ENCODE measurements around the gene CSRNP2.
"Not testable (repeated sequence)": the region's sequence is repeated elsewhere in the genome, so short reads cannot be mapped to it uniquely, and the experiment has no call there.

The CSRNP2 gene

DNA sequence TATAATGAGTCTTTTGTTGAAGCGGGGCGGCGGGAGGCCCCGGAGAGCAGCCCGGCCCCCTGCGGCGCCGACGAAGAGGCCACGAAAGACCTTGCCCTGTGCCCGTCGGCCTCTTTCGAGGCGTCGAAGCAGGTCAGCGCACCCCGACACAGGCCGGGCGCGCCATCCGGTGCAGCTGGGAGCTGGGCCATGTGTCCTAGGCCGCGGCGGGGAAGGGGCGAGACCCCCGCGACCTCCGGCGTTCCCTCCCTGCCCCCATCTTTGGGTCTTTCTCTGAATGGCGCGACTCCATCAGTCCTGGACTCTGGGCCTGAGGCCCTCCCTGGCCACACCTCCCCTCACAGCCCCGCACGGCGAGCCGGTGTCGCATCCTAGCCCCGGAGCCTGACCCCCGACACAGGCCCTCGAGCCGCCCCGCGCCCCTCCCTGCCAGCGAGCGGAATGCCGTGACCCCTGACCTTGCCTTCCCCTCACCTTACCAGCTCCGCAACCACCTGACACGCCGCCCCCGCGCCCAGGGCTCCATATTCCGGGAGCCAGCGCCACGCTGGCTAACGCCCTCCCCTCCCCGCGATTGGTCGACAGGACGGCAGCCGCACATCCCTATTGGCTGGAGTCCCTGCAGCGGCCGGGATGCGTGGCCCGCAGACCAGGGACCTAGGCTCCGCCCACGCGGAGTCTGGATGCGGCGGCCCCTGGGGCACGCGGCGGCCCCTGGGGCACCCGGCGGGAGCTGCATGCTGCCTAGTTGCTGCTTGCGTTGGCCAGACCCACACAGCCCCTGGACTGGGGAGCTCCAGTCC is 57.4 kb downstream of the CSRNP2 start, which contains the start of gene SLC11A2:
Gene SLC11A2, minus strand, starts transcription at position 549 of the 803 bp plus-strand sequence. CDS start 15,656 bp downstream, outside the sequence.
- DNase-seq = peak; percentile 92

DNA sequence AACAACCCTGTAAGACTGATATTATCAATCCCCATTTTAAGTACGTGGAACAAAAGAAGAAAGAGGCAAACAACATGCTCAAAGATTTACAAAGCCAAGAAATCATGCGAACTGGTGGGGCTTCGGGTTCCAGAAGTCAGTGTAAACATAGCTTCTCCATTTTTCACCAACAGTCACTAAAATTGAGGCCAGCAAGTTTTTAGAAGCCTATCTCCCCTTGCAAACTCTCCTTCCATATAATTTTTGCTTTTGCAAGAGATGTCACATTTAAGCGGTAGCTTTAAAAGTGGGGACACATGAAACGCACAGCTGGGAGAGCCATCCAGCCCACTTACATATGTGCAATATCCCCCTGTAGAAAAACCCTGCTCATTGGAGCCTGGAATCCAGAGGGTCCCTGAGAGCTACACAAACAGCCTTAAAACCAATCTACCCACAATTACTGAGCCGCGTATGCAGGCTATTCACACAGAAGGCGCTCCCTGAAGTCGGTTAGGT is 58.0 kb downstream of the CSRNP2 start:
- DNase-seq = no peak

DNA sequence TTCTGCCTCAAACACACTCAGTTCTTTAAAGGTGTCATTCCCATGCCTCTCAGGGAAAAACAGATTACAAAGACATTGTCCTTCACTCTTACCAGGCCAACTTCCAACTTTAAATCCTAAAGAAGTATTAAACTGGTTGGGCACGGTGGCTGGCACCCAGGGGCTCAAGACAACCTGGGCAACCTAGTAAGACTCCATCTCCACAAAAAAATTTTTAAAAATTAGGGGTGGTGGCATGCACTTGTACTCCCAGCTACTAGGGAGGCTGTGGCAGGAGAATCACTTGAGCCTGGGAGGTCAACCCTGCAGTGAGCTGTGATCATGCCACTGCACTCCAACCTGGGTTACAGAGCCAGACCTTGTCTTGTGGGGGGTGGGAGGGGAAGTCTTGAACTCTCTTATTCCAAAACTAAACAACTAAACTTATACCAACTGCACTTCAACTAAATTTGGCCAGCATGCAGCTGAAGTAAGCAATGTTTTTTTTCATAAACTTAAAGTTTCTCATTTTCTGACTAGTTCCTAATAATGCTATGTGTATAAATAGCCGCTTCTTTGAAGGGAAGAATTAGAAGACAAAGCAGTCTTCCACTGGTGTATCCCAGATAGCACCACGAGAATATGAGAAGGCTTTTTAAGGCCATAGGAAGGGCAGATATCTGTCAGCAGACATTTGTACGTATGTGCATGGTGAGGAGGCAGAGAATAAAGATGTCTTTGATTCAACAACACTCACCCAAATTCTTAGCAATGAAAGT is 59.6 kb downstream of the CSRNP2 start:
- DNase-seq = no peak

DNA sequence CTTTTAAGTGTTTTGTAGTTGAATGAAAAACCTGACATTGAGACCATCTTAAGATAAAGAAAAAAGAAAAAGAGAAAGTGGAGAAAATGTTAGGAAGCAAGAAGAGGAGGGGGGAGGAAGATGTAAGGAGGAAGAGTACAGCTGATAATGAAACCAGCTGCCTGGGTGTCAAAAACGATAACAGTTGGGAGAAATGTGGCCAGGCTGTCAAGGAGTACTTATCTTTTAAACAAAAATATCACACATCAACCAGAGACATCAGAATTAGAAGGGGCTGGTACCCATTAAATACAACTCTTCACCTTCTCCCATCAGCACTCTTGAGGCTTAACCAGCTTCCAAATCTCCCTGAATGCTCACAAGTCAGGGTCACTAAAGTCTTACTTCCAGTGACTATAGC is 61.7 kb downstream of the CSRNP2 start:
- DNase-seq = no peak

DNA sequence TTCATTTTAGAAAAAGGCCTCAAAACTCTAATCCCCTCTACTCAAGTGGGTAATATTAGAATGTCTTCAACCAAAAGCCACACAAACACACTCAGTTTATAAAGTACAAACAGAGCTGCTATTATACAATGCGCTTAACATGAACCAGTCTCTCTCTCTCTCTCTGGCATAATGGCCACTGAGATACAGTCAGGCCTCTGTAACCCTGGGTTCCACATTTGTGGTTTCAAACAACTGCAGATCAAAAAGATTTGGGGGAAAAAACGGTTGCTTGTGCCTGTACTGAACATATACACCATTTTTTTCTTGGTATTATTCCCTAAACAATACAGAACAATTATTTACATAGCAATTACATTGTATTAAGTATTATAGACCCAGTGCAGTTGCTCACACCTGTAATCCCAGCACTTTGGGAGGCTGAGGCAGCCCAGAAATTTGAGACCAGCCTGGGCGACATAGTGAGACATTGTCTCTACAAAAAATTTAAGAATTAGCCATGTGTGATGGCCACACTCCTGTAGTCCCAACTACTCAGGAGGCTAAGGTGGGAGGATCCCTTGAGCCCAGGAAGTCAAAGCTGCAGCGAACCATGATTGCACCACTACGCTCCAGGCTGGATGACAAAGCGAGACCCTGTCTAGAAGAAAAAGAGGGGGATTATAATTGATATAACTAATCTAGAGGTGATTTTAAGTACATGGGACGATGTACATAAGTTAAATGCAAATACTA is 62.8 kb downstream of the CSRNP2 start:
- no peak for DNase-seq

DNA sequence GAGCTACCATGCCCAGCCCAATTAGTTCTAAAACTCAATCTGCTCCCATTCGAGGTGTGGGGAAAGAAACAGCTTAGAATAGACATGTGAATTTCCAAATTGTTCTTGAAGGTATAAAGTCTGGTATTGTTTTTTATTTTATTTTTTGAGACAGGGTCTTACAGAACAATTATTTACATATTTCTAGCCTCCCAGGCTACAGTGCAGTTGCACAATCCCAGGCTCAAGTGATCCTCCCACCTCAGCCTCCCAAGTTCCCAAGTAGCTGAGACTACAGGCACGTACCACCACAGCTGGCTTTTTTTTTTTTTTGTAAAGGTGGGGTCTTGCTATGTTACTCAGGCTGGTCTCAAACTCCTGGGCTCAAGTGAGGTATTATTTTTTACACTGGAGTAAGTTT is 63.5 kb downstream of the CSRNP2 start:
- DNase-seq = no peak

DNA sequence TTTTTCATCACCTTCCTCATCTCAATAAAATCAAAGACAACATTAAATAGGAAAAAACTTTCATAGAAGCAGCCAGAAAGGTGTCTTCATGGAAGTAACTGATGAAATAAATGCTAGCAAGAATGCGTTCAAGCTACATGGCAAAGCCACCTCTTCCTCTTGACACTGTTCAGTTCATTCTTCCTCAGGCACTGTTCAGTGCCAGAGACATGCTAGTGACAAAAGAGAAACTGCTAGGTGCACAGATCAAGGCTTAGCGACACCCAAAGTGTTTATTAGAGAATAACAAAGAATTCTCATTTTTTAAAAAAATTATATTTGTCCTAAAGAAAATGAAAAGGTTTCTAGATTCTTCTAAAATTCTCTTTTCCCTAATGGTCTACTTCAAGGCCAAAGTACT is 64.4 kb downstream of the CSRNP2 start:
- no peak for DNase-seq

DNA sequence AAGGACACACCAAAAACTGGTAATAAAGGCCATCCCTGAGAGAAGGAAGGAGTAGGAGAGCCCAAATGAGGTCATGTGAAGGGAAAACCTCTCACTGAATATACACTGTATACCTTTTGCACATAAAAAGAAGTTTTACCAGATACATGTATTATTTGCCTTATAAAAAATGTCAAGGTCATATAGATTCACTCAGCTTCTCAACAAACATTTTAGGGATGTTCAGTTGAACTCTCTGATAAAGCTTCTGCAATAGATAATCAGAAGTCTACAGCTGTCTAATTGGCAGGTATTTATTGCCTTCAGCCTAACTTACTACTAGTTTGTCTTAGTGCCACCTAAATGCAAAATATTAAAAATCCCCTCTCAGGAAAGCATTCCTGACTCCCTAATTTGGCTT is 65.9 kb downstream of the CSRNP2 start:
- no peak for DNase-seq

DNA sequence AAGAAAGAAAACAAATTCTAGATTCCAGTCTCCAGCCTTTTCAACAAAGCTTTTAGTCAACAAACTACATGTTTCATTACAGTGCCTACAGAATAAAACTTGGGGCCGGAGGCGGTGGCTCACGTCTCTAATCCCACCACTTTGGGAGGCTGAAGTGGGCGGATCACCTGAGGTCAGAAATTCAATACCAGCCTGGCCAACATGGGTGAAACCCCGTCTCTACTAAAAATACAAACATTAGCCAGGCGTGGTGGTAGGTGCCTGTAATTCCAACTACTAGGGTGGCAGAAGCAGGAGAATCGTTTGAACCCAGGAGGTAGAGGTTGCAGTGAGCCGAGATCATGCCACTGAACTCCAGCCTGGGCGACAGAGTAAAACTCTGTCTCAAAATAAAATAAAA is 68.9 kb downstream of the CSRNP2 start:
- DNase-seq = not testable (repeated sequence)

DNA sequence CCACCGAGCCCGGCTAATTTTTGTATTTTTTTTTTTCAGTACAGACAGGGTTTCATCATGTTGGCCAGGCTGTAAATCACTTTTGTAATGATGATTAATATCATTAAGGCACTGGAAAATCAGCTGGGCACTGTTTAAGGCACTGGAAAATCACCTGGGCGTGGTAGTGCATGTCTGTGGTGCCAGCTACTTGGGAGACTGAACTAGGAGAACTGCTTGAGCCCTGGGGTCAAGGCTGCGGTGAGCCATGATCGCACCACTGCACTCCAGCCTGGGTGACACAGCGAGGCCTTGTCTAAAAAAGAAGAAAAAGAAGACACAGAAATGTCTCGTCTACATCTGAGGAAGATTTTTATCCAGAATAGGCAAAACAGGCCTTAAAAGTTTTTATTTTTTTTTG is 70.0 kb downstream of the CSRNP2 start:
- no peak for DNase-seq

DNA sequence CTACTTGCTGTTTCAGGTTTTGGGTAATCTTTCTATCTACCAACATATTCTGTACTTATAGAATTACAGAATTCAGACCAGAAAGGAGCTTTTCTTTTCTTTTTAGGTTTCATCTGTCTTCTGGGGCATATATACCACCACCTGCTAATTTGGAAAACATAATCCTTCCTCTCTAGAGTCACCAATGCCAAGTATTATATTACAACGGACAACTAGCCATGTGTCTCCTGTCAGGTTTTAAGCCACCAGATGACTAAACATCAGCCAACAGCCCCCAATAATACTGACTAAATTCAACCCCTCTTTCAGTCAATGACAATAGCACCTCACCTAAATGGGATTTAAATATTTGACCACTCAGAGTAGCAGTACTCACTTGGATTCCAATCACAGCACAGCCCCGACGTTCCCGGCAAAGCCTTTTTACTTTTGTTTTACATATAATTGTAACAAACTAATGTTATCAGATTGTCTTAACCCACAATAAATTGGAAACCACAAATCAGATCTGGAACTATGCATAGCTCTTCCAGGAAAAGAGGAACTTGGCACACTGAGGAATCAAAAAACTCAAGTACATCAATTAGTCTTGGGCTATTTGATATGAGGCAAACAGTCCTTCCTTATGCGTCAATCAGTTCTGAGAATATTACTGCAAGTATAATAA is 70.7 kb downstream of the CSRNP2 start:
- DNase-seq = no peak

DNA sequence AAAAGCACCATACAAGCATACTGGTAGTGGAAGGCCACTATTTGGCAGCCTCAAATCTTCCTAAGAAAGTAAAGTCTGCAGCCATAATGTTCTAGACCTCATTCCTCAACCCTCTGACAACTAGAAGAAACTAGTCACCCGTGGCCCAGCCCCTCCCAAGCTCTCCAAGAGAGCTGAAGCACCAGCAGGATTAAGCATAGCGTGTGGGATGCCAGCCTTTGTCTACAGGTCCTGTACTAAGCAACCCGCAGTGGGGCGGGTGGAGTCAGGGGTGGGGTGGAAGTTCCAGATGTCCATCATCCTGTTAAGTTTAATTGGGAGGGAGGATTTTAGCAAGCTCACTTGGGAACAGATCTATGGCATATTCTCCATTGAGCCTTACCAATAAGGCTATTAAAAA is 71.4 kb downstream of the CSRNP2 start:
- no peak for DNase-seq

Data from CD4-positive, alpha-beta T cell treated with Interleukin-15 for 1 hour (primary cell).